ENCODE results near the gene PRKN. TPM values are rescaled to one million over a fixed set of nuclear protein-coding genes. Genes with fewer than 3 reads are reported as not detected.

PRKN gene
- total RNA-seq, 1 donor from 2014 or later = 5.7 TPM

- Mint-ChIP-seq H3K9me3 (ENCODE audit: low read depth) (no peaks in the 10 kb centered on the region), H3K4me1 (ENCODE audit: low read depth) (peaks cover 5% of the 10 kb centered on the region), H3K27me3 (ENCODE audit: low read depth) (no peaks in the 10 kb centered on the region), H3K36me3 (ENCODE audit: low read depth) (peaks cover 3% of the 10 kb centered on the region), H3K4me3 (ENCODE audit: unreplicated experiment) (no peak overlapping the region), H3K27ac (ENCODE audit: unreplicated experiment) (no peak overlapping the region)
- no peak for DNase-seq (ENCODE audit: low spot score)
- no peak for TF ChIP-seq CTCF (IDR thresholded peaks at IDR 0.05)
These were observed 363.1 kb downstream of the PRKN start for GRCh38 chr6:162364488-162364887.

- Mint-ChIP-seq H3K4me1 (ENCODE audit: low read depth) (peaks cover 5% of the 10 kb centered on the region), H3K4me3 (ENCODE audit: unreplicated experiment) (no peak overlapping the region), H3K27ac (ENCODE audit: unreplicated experiment) (no peak overlapping the region), H3K36me3 (ENCODE audit: low read depth) (peaks cover 3% of the 10 kb centered on the region), H3K27me3 (ENCODE audit: low read depth) (no peaks in the 10 kb centered on the region), H3K9me3 (ENCODE audit: low read depth) (no peaks in the 10 kb centered on the region)
- no peak for DNase-seq (ENCODE audit: low spot score)
- TF ChIP-seq CTCF (IDR thresholded peaks at IDR 0.05) = no peak
These were observed 363.8 kb downstream of the PRKN start for GRCh38 chr6:162363757-162364156.

GRCh38 chr6:162360901-162361567 is 366.5 kb downstream of the PRKN start:
- no peak overlapping the region for H3K27ac Mint-ChIP-seq (ENCODE audit: unreplicated experiment)
- no peak for DNase-seq (ENCODE audit: low spot score)

GRCh38 chr6:162358625-162359024 is 368.9 kb downstream of the PRKN start:
- Mint-ChIP-seq H3K27ac (ENCODE audit: unreplicated experiment) (no peak overlapping the region), H3K36me3 (ENCODE audit: low read depth) (peaks cover 3% of the 10 kb centered on the region), H3K27me3 (ENCODE audit: low read depth) (no peaks in the 10 kb centered on the region), H3K4me1 (ENCODE audit: low read depth) (no peaks in the 10 kb centered on the region), H3K9me3 (ENCODE audit: low read depth) (no peaks in the 10 kb centered on the region), H3K4me3 (ENCODE audit: unreplicated experiment) (no peak overlapping the region)
- DNase-seq (ENCODE audit: low spot score) = no peak
- TF ChIP-seq CTCF (IDR thresholded peaks at IDR 0.05) = no peak

More at GRCh38 chr6:162360901-162361567, 366.5 kb downstream of the PRKN start:
- Mint-ChIP-seq H3K27me3 (ENCODE audit: low read depth) (no peaks in the 10 kb centered on the region), H3K4me1 (ENCODE audit: low read depth) (peaks cover 5% of the 10 kb centered on the region), H3K36me3 (ENCODE audit: low read depth) (peaks cover 3% of the 10 kb centered on the region), H3K4me3 (ENCODE audit: unreplicated experiment) (no peak overlapping the region), H3K9me3 (ENCODE audit: low read depth) (no peaks in the 10 kb centered on the region)
- TF ChIP-seq CTCF (IDR thresholded peaks at IDR 0.05) = no peak

- no peak for DNase-seq (ENCODE audit: low spot score)
- Mint-ChIP-seq H3K4me3 (ENCODE audit: unreplicated experiment) (no peak overlapping the region), H3K4me1 (ENCODE audit: low read depth) (peaks cover 10% of the 10 kb centered on the region), H3K36me3 (ENCODE audit: low read depth) (no peaks in the 10 kb centered on the region), H3K27me3 (ENCODE audit: low read depth) (no peaks in the 10 kb centered on the region), H3K27ac (ENCODE audit: unreplicated experiment) (no peak overlapping the region), H3K9me3 (ENCODE audit: low read depth) (no peaks in the 10 kb centered on the region)
- no peak for TF ChIP-seq CTCF (IDR thresholded peaks at IDR 0.05)
These were observed 382.5 kb downstream of the PRKN start for GRCh38 chr6:162345051-162345511.
